ENCODE data around the gene ITGB6. TPM values are rescaled to one million over a fixed set of nuclear protein-coding genes. Genes with fewer than 3 reads are reported as not detected.
"Not testable (repeated sequence)": the region's sequence is repeated elsewhere in the genome, so short reads cannot be mapped to it uniquely, and the experiment has no call there.

Gene ITGB6
- total and polyA plus RNA-seq, 2 experiments from 2014 or later, result 0.12 to 0.31 TPM

- TF ChIP-seq CTCF (IDR thresholded peaks at IDR 0.05; ENCODE audit: low read depth, low read length), result no peak
- DNase-seq (ENCODE audit: low read depth in 1 of 2, low spot score in 1 of 2), result no peak
- no peaks in the 10 kb centered on the region for H3K9me3 ChIP-seq (ENCODE audit: low read depth)
- no peak overlapping the region for H3K4me3 ChIP-seq
- no peaks in the 10 kb centered on the region for H3K27me3 ChIP-seq
- no peaks in the 10 kb centered on the region for H3K4me1 ChIP-seq (ENCODE audit: low read depth)
- no peaks in the 10 kb centered on the region for H3K36me3 ChIP-seq
- H3K27ac ChIP-seq, result no peak overlapping the region
These were observed 67.3 kb downstream of the ITGB6 start for GRCh38 chr2:160132761-160133160.

GRCh38 chr2:160126756-160127155 is 73.3 kb downstream of the ITGB6 start:
- H3K4me1 ChIP-seq (ENCODE audit: low read depth), result peaks cover 16% of the 10 kb centered on the region
- no peak overlapping the region for H3K27ac ChIP-seq
- no peak for DNase-seq (ENCODE audit: low read depth in 1 of 2, low spot score in 1 of 2)
- no peak overlapping the region for H3K4me3 ChIP-seq
- no peaks in the 10 kb centered on the region for H3K27me3 ChIP-seq
- H3K9me3 ChIP-seq (ENCODE audit: low read depth), result no peaks in the 10 kb centered on the region
- no peaks in the 10 kb centered on the region for H3K36me3 ChIP-seq
- TF ChIP-seq CTCF (IDR thresholded peaks at IDR 0.05; ENCODE audit: low read depth, low read length), result no peak

- no peak overlapping the region for H3K4me3 ChIP-seq
- H3K27me3 ChIP-seq, result no peaks in the 10 kb centered on the region
- H3K36me3 ChIP-seq, result no peaks in the 10 kb centered on the region
- TF ChIP-seq CTCF (IDR thresholded peaks at IDR 0.05; ENCODE audit: low read depth, low read length), result no peak
- H3K4me1 ChIP-seq (ENCODE audit: low read depth), result peaks cover 16% of the 10 kb centered on the region
- H3K27ac ChIP-seq, result no peak overlapping the region
- no peaks in the 10 kb centered on the region for H3K9me3 ChIP-seq (ENCODE audit: low read depth)
- DNase-seq (ENCODE audit: low read depth in 1 of 2, low spot score in 1 of 2), result no peak
These were observed 73.8 kb downstream of the ITGB6 start for GRCh38 chr2:160126315-160126714.

GRCh38 chr2:160125828-160126227 is 74.2 kb downstream of the ITGB6 start:
- peaks cover 16% of the 10 kb centered on the region for H3K4me1 ChIP-seq (ENCODE audit: low read depth)
- no peaks in the 10 kb centered on the region for H3K36me3 ChIP-seq
- no peak overlapping the region for H3K27ac ChIP-seq
- no peaks in the 10 kb centered on the region for H3K9me3 ChIP-seq (ENCODE audit: low read depth)
- no peak for DNase-seq (ENCODE audit: low read depth in 1 of 2, low spot score in 1 of 2)
- TF ChIP-seq CTCF (IDR thresholded peaks at IDR 0.05; ENCODE audit: low read depth, low read length), result no peak
- H3K27me3 ChIP-seq, result no peaks in the 10 kb centered on the region
- no peak overlapping the region for H3K4me3 ChIP-seq

GRCh38 chr2:160125366-160125765 is 74.7 kb downstream of the ITGB6 start:
- Histone ChIP-seq H3K9me3 (ENCODE audit: low read depth) (no peaks in the 10 kb centered on the region), H3K4me1 (ENCODE audit: low read depth) (peaks cover 16% of the 10 kb centered on the region), H3K36me3 (no peaks in the 10 kb centered on the region), H3K27me3 (no peaks in the 10 kb centered on the region), H3K4me3 (no peak overlapping the region), H3K27ac (no peak overlapping the region)
- DNase-seq (ENCODE audit: low read depth in 1 of 2, low spot score in 1 of 2), result no peak
- no peak for TF ChIP-seq CTCF (IDR thresholded peaks at IDR 0.05; ENCODE audit: low read depth, low read length)

- Histone ChIP-seq H3K4me3 (no peak overlapping the region), H3K27me3 (no peaks in the 10 kb centered on the region), H3K9me3 (ENCODE audit: low read depth) (no peaks in the 10 kb centered on the region), H3K27ac (no peak overlapping the region), H3K4me1 (ENCODE audit: low read depth) (peaks cover 16% of the 10 kb centered on the region), H3K36me3 (no peaks in the 10 kb centered on the region)
- DNase-seq (ENCODE audit: low read depth in 1 of 2, low spot score in 1 of 2), result no peak
- TF ChIP-seq CTCF (IDR thresholded peaks at IDR 0.05; ENCODE audit: low read depth, low read length), result no peak
These were observed 75.5 kb downstream of the ITGB6 start for GRCh38 chr2:160124571-160124970.

GRCh38 chr2:160114721-160115120 is 85.4 kb downstream of the ITGB6 start:
- H3K27me3 ChIP-seq; H3K4me3 ChIP-seq; H3K9me3 ChIP-seq (ENCODE audit: low read depth); H3K36me3 ChIP-seq; H3K27ac ChIP-seq; H3K4me1 ChIP-seq (ENCODE audit: low read depth); DNase-seq (ENCODE audit: low read depth in 1 of 2, low spot score in 1 of 2): not testable (repeated sequence)
